ENCODE data around the gene KCNIP3. TPM values are rescaled to one million over a fixed set of nuclear protein-coding genes. Genes with fewer than 3 reads are reported as not detected.

KCNIP3 gene
- total RNA-seq, 3 donors from 2014 or later (not counting 1 experiment from before 2014, with no cell fraction given), result 0.52 to 1.4 TPM; not detected in 1

DNA sequence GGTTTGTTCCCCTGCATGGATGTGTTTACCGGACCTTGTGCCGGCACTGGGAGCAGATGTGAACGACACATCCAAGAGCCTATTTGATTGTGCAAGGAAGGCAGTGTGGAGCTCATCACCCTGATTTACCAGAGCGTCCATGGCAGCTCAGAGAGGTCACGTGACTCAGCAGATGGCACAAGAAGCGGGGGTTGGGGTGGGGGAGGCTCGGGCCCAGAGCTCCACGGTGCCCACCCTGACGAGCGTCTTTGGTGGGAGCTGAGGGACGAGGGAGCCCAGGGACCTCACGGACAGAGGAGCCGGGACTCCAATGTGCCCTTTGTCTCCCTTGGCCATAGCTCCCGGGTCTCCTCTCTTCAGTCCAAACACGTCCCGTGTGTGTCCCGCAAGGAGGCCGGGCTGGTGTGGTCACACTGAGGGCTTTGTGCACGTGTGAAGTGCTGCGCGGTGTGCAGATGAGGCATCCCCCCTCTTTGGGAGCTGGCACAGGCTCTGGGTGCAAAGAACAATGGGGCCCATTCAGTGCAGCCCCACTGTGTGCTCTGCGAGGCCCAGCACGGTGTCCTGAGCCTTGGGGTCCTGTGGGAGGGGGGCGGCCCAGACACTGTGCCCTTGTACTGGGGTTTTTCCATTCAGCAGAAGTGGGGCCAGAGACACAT lies 15.5 kb downstream of the KCNIP3 start:
- Histone ChIP-seq H3K9me3 (ENCODE audit: control insufficient read depth, insufficient read depth, low read length) (no peaks in the 10 kb centered on the region), H3K27ac (ENCODE audit: low read length) (no peak overlapping the region), H3K27me3 (ENCODE audit: control insufficient read depth, insufficient read depth, low read length) (no peaks in the 10 kb centered on the region), H3K4me1 (ENCODE audit: control insufficient read depth, insufficient read depth, low read length) (no peaks in the 10 kb centered on the region), H3K4me3 (ENCODE audit: low read length) (no peak overlapping the region), H3K36me3 (ENCODE audit: control insufficient read depth, insufficient read depth, low read length) (no peaks in the 10 kb centered on the region)
- peaks cover 0 to 3% of the 10 kb centered on the region in 2 donors for H3K27me3 Mint-ChIP-seq (ENCODE audit: low read depth in 2 of 2)
- no peak overlapping the region for H3K27ac Mint-ChIP-seq
- no peak for ATAC-seq
- 87% methylated on average over 24 of the region's 24 CpGs for WGBS (ENCODE audit: insufficient coverage)
- no peak overlapping the region for H3K4me3 Mint-ChIP-seq
- intact Hi-C loops (cut with micrococcal nuclease), result no loop called here
- no peaks in the 10 kb centered on the region for H3K4me1 Mint-ChIP-seq
- H3K36me3 Mint-ChIP-seq, result no peaks in the 10 kb centered on the region
- DNase-seq, result no peak
- no peak for TF ChIP-seq CTCF (IDR thresholded peaks at IDR 0.05)
- no peaks in the 10 kb centered on the region for H3K9me3 Mint-ChIP-seq

- Mint-ChIP-seq H3K4me3 (no peak overlapping the region), H3K27ac (no peak overlapping the region), H3K36me3 (no peaks in the 10 kb centered on the region), H3K9me3 (no peaks in the 10 kb centered on the region), H3K4me1 (no peaks in the 10 kb centered on the region), H3K27me3 (ENCODE audit: low read depth in 2 of 2) (peaks cover 0 to 3% of the 10 kb centered on the region in 2 donors)
- H3K9me3 ChIP-seq (ENCODE audit: control insufficient read depth, insufficient read depth, low read length), result no peaks in the 10 kb centered on the region
- H3K4me1 ChIP-seq (ENCODE audit: control insufficient read depth, insufficient read depth, low read length), result no peaks in the 10 kb centered on the region
- TF ChIP-seq CTCF (IDR thresholded peaks at IDR 0.05), result no peak
- no peak overlapping the region for H3K27ac ChIP-seq (ENCODE audit: low read length)
- no peak overlapping the region for H3K4me3 ChIP-seq (ENCODE audit: low read length)
- intact Hi-C loops (cut with micrococcal nuclease), result no loop called here
- H3K27me3 ChIP-seq (ENCODE audit: control insufficient read depth, insufficient read depth, low read length), result no peaks in the 10 kb centered on the region
- H3K36me3 ChIP-seq (ENCODE audit: control insufficient read depth, insufficient read depth, low read length), result no peaks in the 10 kb centered on the region
- DNase-seq (no peak), ATAC-seq (no peak)
- 87% methylated on average over 16 of the region's 16 CpGs for WGBS (ENCODE audit: insufficient coverage)
These were observed 16.4 kb downstream of the KCNIP3 start for GRCh38 chr2:95313296-95314131.

DNA sequence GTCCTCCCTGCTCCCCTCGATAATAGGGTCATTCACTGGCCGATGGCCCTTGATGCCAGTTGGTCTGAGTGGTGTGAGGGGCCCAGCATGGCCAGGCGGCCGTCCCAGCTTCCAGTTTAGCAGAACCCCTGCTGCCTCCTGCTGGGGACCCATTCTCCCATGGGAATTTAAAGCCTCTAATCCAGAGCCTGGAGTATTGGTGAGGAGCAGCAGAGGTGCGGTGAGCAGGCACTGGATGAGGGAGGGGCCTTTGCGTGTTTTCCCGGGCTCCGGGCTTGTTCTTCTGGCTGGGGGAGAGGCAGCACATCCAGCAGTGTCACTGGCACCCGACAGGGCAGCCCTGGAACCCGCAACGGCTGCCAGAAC lies 17.4 kb downstream of the KCNIP3 start:
- ATAC-seq, result no peak
- Histone ChIP-seq H3K27me3 (ENCODE audit: control insufficient read depth, insufficient read depth, low read length) (no peaks in the 10 kb centered on the region), H3K9me3 (ENCODE audit: control insufficient read depth, insufficient read depth, low read length) (no peaks in the 10 kb centered on the region), H3K4me3 (ENCODE audit: low read length) (no peak overlapping the region), H3K36me3 (ENCODE audit: control insufficient read depth, insufficient read depth, low read length) (no peaks in the 10 kb centered on the region), H3K27ac (ENCODE audit: low read length) (no peak overlapping the region), H3K4me1 (ENCODE audit: control insufficient read depth, insufficient read depth, low read length) (no peaks in the 10 kb centered on the region)
- no peak for TF ChIP-seq CTCF (IDR thresholded peaks at IDR 0.05)
- H3K4me1 Mint-ChIP-seq, result no peaks in the 10 kb centered on the region
- H3K27me3 Mint-ChIP-seq (ENCODE audit: low read depth in 2 of 2), result peaks cover 0 to 3% of the 10 kb centered on the region in 2 donors
- no peak for DNase-seq
- no peaks in the 10 kb centered on the region for H3K9me3 Mint-ChIP-seq
- intact Hi-C loops (cut with micrococcal nuclease), result no loop called here
- WGBS (ENCODE audit: insufficient coverage), result 82% methylated on average over 11 of the region's 11 CpGs
- H3K36me3 Mint-ChIP-seq, result no peaks in the 10 kb centered on the region
- no peak overlapping the region for H3K27ac Mint-ChIP-seq
- no peak overlapping the region for H3K4me3 Mint-ChIP-seq

All from natural killer cell (primary cell).